WTC11 (cell line): ENCODE measurements around the gene C15orf39. TPM values are rescaled to one million over a fixed set of nuclear protein-coding genes. Genes with fewer than 3 reads are reported as not detected.

Experiments
- ATF1 ChIP-seq: sonication (generic); formaldehyde crosslinking; IDR thresholded peaks from 2 replicates; pipeline ENCODE4 v1.8.1; 2023; ENCODE audit warnings: mild to moderate bottlenecking, moderate library complexity, missing genetic modification reagents
- CREB1 ChIP-seq: sonication (generic); formaldehyde crosslinking; IDR thresholded peaks from 2 replicates; pipeline ENCODE4 v1.8.0; 2023; ENCODE audit warnings: mild to moderate bottlenecking, missing genetic modification reagents
- ELF4 ChIP-seq: sonication (generic); formaldehyde crosslinking; IDR thresholded peaks from 2 replicates; pipeline ENCODE4 v1.8.1; 2022; ENCODE audit warnings: low read depth, mild to moderate bottlenecking, moderate library complexity, missing genetic modification reagents
- FOXP1 ChIP-seq: sonication (generic); formaldehyde crosslinking; IDR thresholded peaks from 2 replicates; pipeline ENCODE4 v1.8.0; 2022; ENCODE audit warnings: missing genetic modification reagents, mild to moderate bottlenecking, moderate library complexity, borderline replicate concordance
- HMGA2 ChIP-seq: fragments of 250-450 bp; sonication (Bioruptor Pico); IDR thresholded peaks from 2 replicates; pipeline ENCODE4 v1.4.0; 2021; ENCODE audit warnings: mild to moderate bottlenecking, moderate library complexity
- JUN ChIP-seq: sonication (generic); formaldehyde crosslinking; IDR thresholded peaks from 2 replicates; pipeline ENCODE4 v1.8.0; 2023; ENCODE audit warnings: mild to moderate bottlenecking, missing genetic modification reagents
- RELA ChIP-seq: sonication (generic); formaldehyde crosslinking; IDR thresholded peaks from 2 replicates; pipeline ENCODE4 v1.8.1; 2022; ENCODE audit warnings: missing genetic modification reagents, mild to moderate bottlenecking, borderline replicate concordance
- RORB ChIP-seq: fragments of 250-450 bp; sonication (Bioruptor Pico); IDR thresholded peaks from 2 replicates; pipeline ENCODE4 v1.9.0; 2021; ENCODE audit warnings: mild to moderate bottlenecking
- SMAD4 ChIP-seq: sonication (generic); formaldehyde crosslinking; IDR thresholded peaks from 2 replicates; pipeline ENCODE4 v1.8.0; 2022; ENCODE audit warnings: mild to moderate bottlenecking, missing genetic modification reagents
- ZNF219 ChIP-seq: sonication (generic); formaldehyde crosslinking; IDR thresholded peaks from 2 replicates; pipeline ENCODE4 v1.8.0; 2023; ENCODE audit warnings: missing genetic modification reagents, mild to moderate bottlenecking, borderline replicate concordance
- ZNF232 ChIP-seq: sonication (generic); formaldehyde crosslinking; IDR thresholded peaks from 2 replicates; pipeline ENCODE4 v1.8.0; 2022; ENCODE audit warnings: mild to moderate bottlenecking, missing genetic modification reagents
- total RNA-seq: library from RNA; stranded (reverse); gene quantifications from 3 replicates; pipeline ENCODE4 v1.2.3, GENCODE V29; 2021
- TF ChIP-seq, protein P1 (sequence below): sonication (generic); formaldehyde crosslinking; IDR thresholded peaks from 2 replicates; pipeline ENCODE4 v1.8.0; 2022; ENCODE audit warnings: mild to moderate bottlenecking, missing genetic modification reagents
- TF ChIP-seq, protein P2 (sequence below): sonication (generic); formaldehyde crosslinking; IDR thresholded peaks from 2 replicates; pipeline ENCODE4 v1.8.0; 2022; ENCODE audit warnings: mild to moderate bottlenecking, missing genetic modification reagents
- TF ChIP-seq, protein P3 (sequence below): sonication (generic); formaldehyde crosslinking; IDR thresholded peaks from 2 replicates; pipeline ENCODE4 v1.8.1; 2023; ENCODE audit warnings: mild to moderate bottlenecking, moderate library complexity, missing genetic modification reagents
- TF ChIP-seq, protein P4 (sequence below): sonication (generic); formaldehyde crosslinking; IDR thresholded peaks from 2 replicates; pipeline ENCODE4 v1.8.1; 2022; ENCODE audit warnings: low read depth, missing genetic modification reagents, borderline replicate concordance
- TF ChIP-seq, protein P5 (sequence below): sonication (generic); formaldehyde crosslinking; IDR thresholded peaks from 2 replicates; pipeline ENCODE4 v1.8.1; 2023; ENCODE audit warnings: mild to moderate bottlenecking, missing genetic modification reagents, borderline replicate concordance
- TF ChIP-seq, protein P6 (sequence below): sonication (generic); formaldehyde crosslinking; IDR thresholded peaks from 2 replicates; pipeline ENCODE4 v1.8.1; 2023; ENCODE audit warnings: mild to moderate bottlenecking, missing genetic modification reagents

The C15orf39 gene
- total RNA-seq, 1 experiment from 2014 or later = 52.8 TPM

DNA sequence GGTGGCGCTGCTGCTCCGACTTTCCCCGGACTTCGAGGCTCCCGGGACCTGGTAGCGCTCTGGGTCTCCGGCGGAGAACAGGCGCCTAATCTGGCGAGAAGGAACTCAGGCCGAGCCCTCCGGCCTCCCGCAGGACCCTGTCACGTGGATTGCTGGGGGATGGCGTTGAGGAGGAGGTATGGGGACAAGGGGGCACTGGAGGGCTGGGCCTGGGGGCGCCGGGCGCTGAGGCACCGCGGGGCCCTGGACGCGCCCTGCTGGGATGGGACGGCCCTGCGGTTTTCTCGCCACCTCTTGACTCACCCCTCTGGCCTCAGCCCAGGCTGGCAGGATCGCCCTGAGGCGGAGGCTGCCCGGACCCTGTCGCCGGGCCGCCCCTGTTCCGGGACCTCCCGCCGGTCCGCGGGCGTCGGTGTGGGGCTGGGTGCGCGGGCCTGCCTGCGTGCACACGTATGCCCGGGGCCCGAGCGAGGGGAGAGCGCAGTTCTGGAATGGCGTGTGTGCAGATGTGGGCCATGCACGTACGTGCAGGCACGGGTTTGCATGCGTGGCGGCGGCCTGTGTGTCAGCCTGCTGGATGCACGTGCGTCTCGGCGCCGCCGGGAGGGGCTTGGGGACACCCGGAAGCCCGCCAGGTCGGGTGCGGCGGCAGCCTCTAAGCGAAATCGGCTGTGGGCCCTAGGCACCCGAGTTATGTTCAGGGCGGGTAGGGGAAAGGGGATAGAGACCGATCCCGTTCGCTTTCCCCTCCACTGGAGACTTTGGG is 752 bp downstream of the C15orf39 start (continued):
- TF ChIP-seq RORB (CRISPR knock-in tag) (no peak), JUN (no peak; the same call in 1 of the 2 replicates), ZNF219 (CRISPR knock-in tag) (no peak), ZNF232 (no peak), RELA (no peak), SMAD4 (CRISPR knock-in tag) (no peak), FOXP1 (CRISPR knock-in tag) (0 out of 2 replicates have a peak, but pooled peaks have one; percentile 8), HMGA2 (CRISPR knock-in tag) (no peak), ELF4 (CRISPR knock-in tag) (no peak), CREB1 (CRISPR knock-in tag) (no peak), ATF1 (CRISPR knock-in tag) (0 out of 2 replicates have a peak, but pooled peaks have one; percentile 65)
- TF ChIP-seq, protein P1, sequence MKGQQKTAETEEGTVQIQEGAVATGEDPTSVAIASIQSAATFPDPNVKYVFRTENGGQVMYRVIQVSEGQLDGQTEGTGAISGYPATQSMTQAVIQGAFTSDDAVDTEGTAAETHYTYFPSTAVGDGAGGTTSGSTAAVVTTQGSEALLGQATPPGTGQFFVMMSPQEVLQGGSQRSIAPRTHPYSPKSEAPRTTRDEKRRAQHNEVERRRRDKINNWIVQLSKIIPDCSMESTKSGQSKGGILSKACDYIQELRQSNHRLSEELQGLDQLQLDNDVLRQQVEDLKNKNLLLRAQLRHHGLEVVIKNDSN (CRISPR knock-in tag) = peak; percentile 76
- TF ChIP-seq, protein P2, sequence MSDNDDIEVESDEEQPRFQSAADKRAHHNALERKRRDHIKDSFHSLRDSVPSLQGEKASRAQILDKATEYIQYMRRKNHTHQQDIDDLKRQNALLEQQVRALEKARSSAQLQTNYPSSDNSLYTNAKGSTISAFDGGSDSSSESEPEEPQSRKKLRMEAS = peak; percentile 87
- TF ChIP-seq, protein P3, sequence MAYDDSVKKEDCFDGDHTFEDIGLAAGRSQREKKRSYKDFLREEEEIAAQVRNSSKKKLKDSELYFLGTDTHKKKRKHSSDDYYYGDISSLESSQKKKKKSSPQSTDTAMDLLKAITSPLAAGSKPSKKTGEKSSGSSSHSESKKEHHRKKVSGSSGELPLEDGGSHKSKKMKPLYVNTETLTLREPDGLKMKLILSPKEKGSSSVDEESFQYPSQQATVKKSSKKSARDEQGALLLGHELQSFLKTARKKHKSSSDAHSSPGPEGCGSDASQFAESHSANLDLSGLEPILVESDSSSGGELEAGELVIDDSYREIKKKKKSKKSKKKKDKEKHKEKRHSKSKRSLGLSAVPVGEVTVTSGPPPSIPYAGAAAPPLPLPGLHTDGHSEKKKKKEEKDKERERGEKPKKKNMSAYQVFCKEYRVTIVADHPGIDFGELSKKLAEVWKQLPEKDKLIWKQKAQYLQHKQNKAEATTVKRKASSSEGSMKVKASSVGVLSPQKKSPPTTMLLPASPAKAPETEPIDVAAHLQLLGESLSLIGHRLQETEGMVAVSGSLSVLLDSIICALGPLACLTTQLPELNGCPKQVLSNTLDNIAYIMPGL (CRISPR knock-in tag) = peak; percentile 90
- TF ChIP-seq, protein P4, sequence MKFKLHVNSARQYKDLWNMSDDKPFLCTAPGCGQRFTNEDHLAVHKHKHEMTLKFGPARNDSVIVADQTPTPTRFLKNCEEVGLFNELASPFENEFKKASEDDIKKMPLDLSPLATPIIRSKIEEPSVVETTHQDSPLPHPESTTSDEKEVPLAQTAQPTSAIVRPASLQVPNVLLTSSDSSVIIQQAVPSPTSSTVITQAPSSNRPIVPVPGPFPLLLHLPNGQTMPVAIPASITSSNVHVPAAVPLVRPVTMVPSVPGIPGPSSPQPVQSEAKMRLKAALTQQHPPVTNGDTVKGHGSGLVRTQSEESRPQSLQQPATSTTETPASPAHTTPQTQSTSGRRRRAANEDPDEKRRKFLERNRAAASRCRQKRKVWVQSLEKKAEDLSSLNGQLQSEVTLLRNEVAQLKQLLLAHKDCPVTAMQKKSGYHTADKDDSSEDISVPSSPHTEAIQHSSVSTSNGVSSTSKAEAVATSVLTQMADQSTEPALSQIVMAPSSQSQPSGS = no peak
- TF ChIP-seq, protein P5, sequence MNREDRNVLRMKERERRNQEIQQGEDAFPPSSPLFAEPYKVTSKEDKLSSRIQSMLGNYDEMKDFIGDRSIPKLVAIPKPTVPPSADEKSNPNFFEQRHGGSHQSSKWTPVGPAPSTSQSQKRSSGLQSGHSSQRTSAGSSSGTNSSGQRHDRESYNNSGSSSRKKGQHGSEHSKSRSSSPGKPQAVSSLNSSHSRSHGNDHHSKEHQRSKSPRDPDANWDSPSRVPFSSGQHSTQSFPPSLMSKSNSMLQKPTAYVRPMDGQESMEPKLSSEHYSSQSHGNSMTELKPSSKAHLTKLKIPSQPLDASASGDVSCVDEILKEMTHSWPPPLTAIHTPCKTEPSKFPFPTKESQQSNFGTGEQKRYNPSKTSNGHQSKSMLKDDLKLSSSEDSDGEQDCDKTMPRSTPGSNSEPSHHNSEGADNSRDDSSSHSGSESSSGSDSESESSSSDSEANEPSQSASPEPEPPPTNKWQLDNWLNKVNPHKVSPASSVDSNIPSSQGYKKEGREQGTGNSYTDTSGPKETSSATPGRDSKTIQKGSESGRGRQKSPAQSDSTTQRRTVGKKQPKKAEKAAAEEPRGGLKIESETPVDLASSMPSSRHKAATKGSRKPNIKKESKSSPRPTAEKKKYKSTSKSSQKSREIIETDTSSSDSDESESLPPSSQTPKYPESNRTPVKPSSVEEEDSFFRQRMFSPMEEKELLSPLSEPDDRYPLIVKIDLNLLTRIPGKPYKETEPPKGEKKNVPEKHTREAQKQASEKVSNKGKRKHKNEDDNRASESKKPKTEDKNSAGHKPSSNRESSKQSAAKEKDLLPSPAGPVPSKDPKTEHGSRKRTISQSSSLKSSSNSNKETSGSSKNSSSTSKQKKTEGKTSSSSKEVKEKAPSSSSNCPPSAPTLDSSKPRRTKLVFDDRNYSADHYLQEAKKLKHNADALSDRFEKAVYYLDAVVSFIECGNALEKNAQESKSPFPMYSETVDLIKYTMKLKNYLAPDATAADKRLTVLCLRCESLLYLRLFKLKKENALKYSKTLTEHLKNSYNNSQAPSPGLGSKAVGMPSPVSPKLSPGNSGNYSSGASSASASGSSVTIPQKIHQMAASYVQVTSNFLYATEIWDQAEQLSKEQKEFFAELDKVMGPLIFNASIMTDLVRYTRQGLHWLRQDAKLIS (CRISPR knock-in tag) = no peak
- TF ChIP-seq, protein P6, sequence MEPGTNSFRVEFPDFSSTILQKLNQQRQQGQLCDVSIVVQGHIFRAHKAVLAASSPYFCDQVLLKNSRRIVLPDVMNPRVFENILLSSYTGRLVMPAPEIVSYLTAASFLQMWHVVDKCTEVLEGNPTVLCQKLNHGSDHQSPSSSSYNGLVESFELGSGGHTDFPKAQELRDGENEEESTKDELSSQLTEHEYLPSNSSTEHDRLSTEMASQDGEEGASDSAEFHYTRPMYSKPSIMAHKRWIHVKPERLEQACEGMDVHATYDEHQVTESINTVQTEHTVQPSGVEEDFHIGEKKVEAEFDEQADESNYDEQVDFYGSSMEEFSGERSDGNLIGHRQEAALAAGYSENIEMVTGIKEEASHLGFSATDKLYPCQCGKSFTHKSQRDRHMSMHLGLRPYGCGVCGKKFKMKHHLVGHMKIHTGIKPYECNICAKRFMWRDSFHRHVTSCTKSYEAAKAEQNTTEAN (CRISPR knock-in tag) = peak; percentile 74; the same call in 1 of the 2 replicates
